Activated naive CD4-positive, alpha-beta T cell treated with anti-CD3 and anti-CD28 coated beads for 36 hours (primary cell): Measurements from ENCODE around the gene FRG2C. TPM values are rescaled to one million over a fixed set of nuclear protein-coding genes. Genes with fewer than 3 reads are reported as not detected.
"Not testable (repeated sequence)": the region's sequence is repeated elsewhere in the genome, so short reads cannot be mapped to it uniquely, and the experiment has no call there.

ENCODE experiments used
- CTCF ChIA-PET: fragments of 350-600 bp; sonication (Branson Sonifier 250); formaldehyde crosslinking; loops from one replicate; lab custom pipeline; 2021; ENCODE audit warnings: antibody characterized with exemption; lab: Charles Lee
- DNase-seq: peaks from one replicate; pipeline ENCODE4 v3.0.0-alpha.2; 2020
- H3K27ac Mint-ChIP-seq: one replicate; pipeline ENCODE4 v1.8.0; 2021; ENCODE audit warnings: mild to moderate bottlenecking, mixed read lengths
- H3K27me3 Mint-ChIP-seq: one replicate; pipeline ENCODE4 v1.8.0; 2021; ENCODE audit warnings: low read depth, mixed read lengths
- H3K36me3 Mint-ChIP-seq: one replicate; pipeline ENCODE4 v1.8.0; 2021; ENCODE audit warnings: low read depth, mixed read lengths
- H3K4me1 Mint-ChIP-seq: one replicate; pipeline ENCODE4 v1.8.0; 2021; ENCODE audit warnings: low read depth, mixed read lengths
- H3K4me3 Mint-ChIP-seq: one replicate; pipeline ENCODE4 v1.8.0; 2021; ENCODE audit warnings: mild to moderate bottlenecking, moderate library complexity, mixed read lengths
- H3K9me3 Mint-ChIP-seq: one replicate; pipeline ENCODE4 v1.8.0; 2021; ENCODE audit warnings: mixed read lengths
- intact Hi-C: fragments of 100-400 bp; cut with micrococcal nuclease; formaldehyde crosslinking; loops from one replicate; pipeline ENCODE4 v1.15.1; 2023
- total RNA-seq, 2 experiments: library from RNA; stranded (reverse); gene quantifications; one replicate each; pipeline ENCODE4 v1.2.3, GENCODE V29; 2021

The FRG2C gene
- total RNA-seq, 2 experiments from 2014 or later: not detected

- H3K4me3 Mint-ChIP-seq, CTCF ChIA-PET, H3K9me3 Mint-ChIP-seq, H3K27ac Mint-ChIP-seq, H3K4me1 Mint-ChIP-seq, DNase-seq, H3K36me3 Mint-ChIP-seq, intact Hi-C loops: not testable (repeated sequence)
- peaks cover 28% of the 10 kb centered on the region for H3K27me3 Mint-ChIP-seq
These were observed 8.8 kb upstream of the FRG2C start for GRCh38 chr3:75655101-75655904.

GRCh38 chr3:75655956-75656355 lies 8.2 kb upstream of the FRG2C start:
- H3K4me1 Mint-ChIP-seq, H3K27ac Mint-ChIP-seq, CTCF ChIA-PET, intact Hi-C loops, DNase-seq, H3K4me3 Mint-ChIP-seq, H3K9me3 Mint-ChIP-seq, H3K36me3 Mint-ChIP-seq: not testable (repeated sequence)
- H3K27me3 Mint-ChIP-seq: peaks cover 35% of the 10 kb centered on the region

- intact Hi-C loops: not testable (repeated sequence)
These were observed 5.6 kb upstream of the FRG2C start for GRCh38 chr3:75658411-75659107.

GRCh38 chr3:75659108-75659433 lies 5.1 kb upstream of the FRG2C start:
- CTCF ChIA-PET, DNase-seq, H3K36me3 Mint-ChIP-seq, H3K4me1 Mint-ChIP-seq, H3K4me3 Mint-ChIP-seq, H3K9me3 Mint-ChIP-seq, intact Hi-C loops, H3K27ac Mint-ChIP-seq: not testable (repeated sequence)
- peaks cover 41% of the 10 kb centered on the region for H3K27me3 Mint-ChIP-seq

More at GRCh38 chr3:75658411-75659107, 5.6 kb upstream of the FRG2C start:
- Mint-ChIP-seq H3K4me3 (peak overlapping the region; percentile 34), H3K27me3 (peaks cover 42% of the 10 kb centered on the region)
- CTCF ChIA-PET, DNase-seq, H3K9me3 Mint-ChIP-seq, H3K36me3 Mint-ChIP-seq, H3K27ac Mint-ChIP-seq, H3K4me1 Mint-ChIP-seq: not testable (repeated sequence)

GRCh38 chr3:75665626-75666025 lies 1.5 kb downstream of the FRG2C start:
- DNase-seq, H3K27ac Mint-ChIP-seq, CTCF ChIA-PET, H3K4me3 Mint-ChIP-seq, intact Hi-C loops: not testable (repeated sequence)
- H3K9me3 Mint-ChIP-seq: peaks cover 20% of the 10 kb centered on the region
- H3K36me3 Mint-ChIP-seq: peaks cover 17% of the 10 kb centered on the region
- H3K4me1 Mint-ChIP-seq: peaks cover 14% of the 10 kb centered on the region
- H3K27me3 Mint-ChIP-seq: peaks cover 47% of the 10 kb centered on the region

GRCh38 chr3:75667757-75668701 lies 3.9 kb downstream of the FRG2C start:
- H3K27me3 Mint-ChIP-seq: peaks cover 57% of the 10 kb centered on the region
- DNase-seq, CTCF ChIA-PET, intact Hi-C loops, H3K27ac Mint-ChIP-seq: not testable (repeated sequence)
- peak overlapping the region; percentile 14 for H3K4me3 Mint-ChIP-seq
- H3K4me1 Mint-ChIP-seq: peaks cover 23% of the 10 kb centered on the region
- peaks cover 25% of the 10 kb centered on the region for H3K9me3 Mint-ChIP-seq
- H3K36me3 Mint-ChIP-seq: peaks cover 24% of the 10 kb centered on the region

GRCh38 chr3:75668759-75669347 lies 4.7 kb downstream of the FRG2C start:
- H3K9me3 Mint-ChIP-seq: peaks cover 32% of the 10 kb centered on the region
- intact Hi-C loops, H3K4me3 Mint-ChIP-seq, H3K27ac Mint-ChIP-seq, CTCF ChIA-PET: not testable (repeated sequence)
- peaks cover 23% of the 10 kb centered on the region for H3K4me1 Mint-ChIP-seq
- peak; percentile 25 for DNase-seq
- H3K36me3 Mint-ChIP-seq: peaks cover 26% of the 10 kb centered on the region
- H3K27me3 Mint-ChIP-seq: peaks cover 59% of the 10 kb centered on the region

- peak; percentile 23 for DNase-seq
- H3K4me3 Mint-ChIP-seq, CTCF ChIA-PET, intact Hi-C loops, H3K27ac Mint-ChIP-seq: not testable (repeated sequence)
- Mint-ChIP-seq H3K36me3 (peaks cover 26% of the 10 kb centered on the region), H3K27me3 (peaks cover 59% of the 10 kb centered on the region), H3K9me3 (peaks cover 30% of the 10 kb centered on the region), H3K4me1 (peaks cover 23% of the 10 kb centered on the region)
These were observed 5.5 kb downstream of the FRG2C start for GRCh38 chr3:75669348-75670297.

- H3K36me3 Mint-ChIP-seq: peaks cover 24% of the 10 kb centered on the region
- H3K9me3 Mint-ChIP-seq: peaks cover 29% of the 10 kb centered on the region
- H3K27ac Mint-ChIP-seq, intact Hi-C loops, DNase-seq, H3K4me3 Mint-ChIP-seq, CTCF ChIA-PET: not testable (repeated sequence)
- peaks cover 55% of the 10 kb centered on the region for H3K27me3 Mint-ChIP-seq
- H3K4me1 Mint-ChIP-seq: peaks cover 23% of the 10 kb centered on the region
These were observed 6.5 kb downstream of the FRG2C start for GRCh38 chr3:75670298-75671286.

GRCh38 chr3:75671287-75672139 lies 7.4 kb downstream of the FRG2C start:
- Mint-ChIP-seq H3K9me3 (peaks cover 33% of the 10 kb centered on the region), H3K36me3 (peaks cover 26% of the 10 kb centered on the region), H3K27me3 (peaks cover 52% of the 10 kb centered on the region), H3K4me1 (peaks cover 23% of the 10 kb centered on the region)
- H3K27ac Mint-ChIP-seq, DNase-seq, CTCF ChIA-PET, intact Hi-C loops, H3K4me3 Mint-ChIP-seq: not testable (repeated sequence)
